Measurements from ENCODE around the gene GFY. TPM values are rescaled to one million over a fixed set of nuclear protein-coding genes. Genes with fewer than 3 reads are reported as not detected.

GFY gene
- polyA plus RNA-seq, 1 donor = 0.09 TPM

- no peak for DNase-seq (ENCODE audit: low read depth)
Observed at GRCh38 chr19:49428547-49429451, 3.6 kb downstream of the GFY start.

- DNase-seq (ENCODE audit: low read depth) = no peak
Observed at GRCh38 chr19:49430172-49430677, 5.0 kb downstream of the GFY start.

GRCh38 chr19:49430678-49431329, 5.6 kb downstream of the GFY start:
- DNase-seq (ENCODE audit: low read depth) = no peak

GRCh38 chr19:49431330-49431749, 6.2 kb downstream of the GFY start:
- no peak for DNase-seq (ENCODE audit: low read depth)

- DNase-seq (ENCODE audit: low read depth) = no peak
Observed at GRCh38 chr19:49432141-49433073, 7.2 kb downstream of the GFY start.

- DNase-seq (ENCODE audit: low read depth) = no peak
Observed at GRCh38 chr19:49433240-49433901, 8.2 kb downstream of the GFY start.

GRCh38 chr19:49434907-49435583, 9.9 kb downstream of the GFY start:
- DNase-seq (ENCODE audit: low read depth) = no peak

- no peak for DNase-seq (ENCODE audit: low read depth)
Observed at GRCh38 chr19:49435670-49436069, 10.5 kb downstream of the GFY start.

- DNase-seq (ENCODE audit: low read depth) = no peak
Observed at GRCh38 chr19:49436381-49437017, 11.3 kb downstream of the GFY start.

GRCh38 chr19:49437231-49437630, 12.0 kb downstream of the GFY start:
- DNase-seq (ENCODE audit: low read depth) = no peak

- DNase-seq (ENCODE audit: low read depth) = no peak
Observed at GRCh38 chr19:49438261-49438660, 13.1 kb downstream of the GFY start.

- DNase-seq (ENCODE audit: low read depth) = no peak
Observed at GRCh38 chr19:49439836-49440235, 14.6 kb downstream of the GFY start.

- no peak for DNase-seq (ENCODE audit: low read depth)
Observed at GRCh38 chr19:49440439-49441209, 15.4 kb downstream of the GFY start.

GRCh38 chr19:49441210-49441959, 16.2 kb downstream of the GFY start, which contains the start of gene SLC17A7:
SLC17A7 (minus strand) TSS chr19:49441527; CDS start chr19:49441379, 148 bp downstream.
- no peak for DNase-seq (ENCODE audit: low read depth)

- DNase-seq (ENCODE audit: low read depth) = no peak
Observed at GRCh38 chr19:49441960-49442350, 16.8 kb downstream of the GFY start.

- no peak for DNase-seq (ENCODE audit: low read depth)
Observed at GRCh38 chr19:49442354-49442753, 17.2 kb downstream of the GFY start.

GRCh38 chr19:49442771-49443365, 17.7 kb downstream of the GFY start:
- DNase-seq (ENCODE audit: low read depth) = peak; percentile 38

Data from forelimb muscle (tissue), 1 donor.